Left ventricle myocardium superior (tissue), 1 donor: ENCODE measurements around the gene RAMP3. TPM values are rescaled to one million over a fixed set of nuclear protein-coding genes. Genes with fewer than 3 reads are reported as not detected.
"Not testable (repeated sequence)": the region's sequence is repeated elsewhere in the genome, so short reads cannot be mapped to it uniquely, and the experiment has no call there.

Source experiments
- ATAC-seq: fragments of 200-7000 bp; cut with Tn5 transposase; one replicate; pipeline ENCODE4 v1.9.1; 2020; ENCODE audit warnings: mild to moderate bottlenecking, moderate library complexity
- DNase-seq: peaks from one replicate; pipeline ENCODE4 v3.0.0-alpha.2; 2020
- intact Hi-C: fragments of 100-400 bp; cut with micrococcal nuclease; formaldehyde crosslinking; loops from one replicate; pipeline ENCODE4 v1.11.0; 2022
- total RNA-seq: library from RNA; stranded (reverse); fragmentation: NEBNext Ultra II Directional; extraction: Animal tissue kit (Norgen Biotek cat#: 25700); gene quantifications from one replicate; pipeline ENCODE4 v1.2.1, GENCODE V29; 2021
- donor health status: DM: no; HTN: yes; CAD: no; lungs with severe emphysema.

The RAMP3 gene
- total RNA-seq, 1 donor from 2014 or later = 36.0 TPM

DNA sequence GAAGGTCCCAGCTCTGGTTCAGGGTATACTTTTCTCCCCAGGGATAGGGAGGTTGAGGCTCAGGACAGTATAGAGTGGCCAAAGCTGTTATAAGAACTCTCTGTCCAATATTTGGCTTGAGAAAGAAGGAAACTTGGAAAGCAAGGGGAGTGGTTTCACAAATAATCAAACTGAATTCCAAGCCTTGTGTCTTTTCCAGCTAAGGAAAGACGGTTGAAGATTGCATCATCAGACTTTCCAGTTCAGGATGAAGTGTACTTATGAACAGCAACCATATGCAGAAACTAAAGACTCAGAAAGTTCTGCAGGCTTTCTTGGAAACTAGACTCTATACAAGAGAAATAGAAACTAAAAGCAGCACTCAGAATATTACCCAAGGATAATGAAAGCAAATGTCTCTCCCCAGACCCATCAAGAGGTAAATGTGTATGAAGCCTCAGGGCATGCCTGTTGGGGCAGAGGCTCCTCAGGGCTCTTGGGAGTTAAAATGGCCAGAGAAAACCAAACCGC is 46.4 kb downstream of the RAMP3 start:
- intact Hi-C loops = no loop called here
- DNase-seq (no peak), ATAC-seq (peak; percentile 82)

DNA sequence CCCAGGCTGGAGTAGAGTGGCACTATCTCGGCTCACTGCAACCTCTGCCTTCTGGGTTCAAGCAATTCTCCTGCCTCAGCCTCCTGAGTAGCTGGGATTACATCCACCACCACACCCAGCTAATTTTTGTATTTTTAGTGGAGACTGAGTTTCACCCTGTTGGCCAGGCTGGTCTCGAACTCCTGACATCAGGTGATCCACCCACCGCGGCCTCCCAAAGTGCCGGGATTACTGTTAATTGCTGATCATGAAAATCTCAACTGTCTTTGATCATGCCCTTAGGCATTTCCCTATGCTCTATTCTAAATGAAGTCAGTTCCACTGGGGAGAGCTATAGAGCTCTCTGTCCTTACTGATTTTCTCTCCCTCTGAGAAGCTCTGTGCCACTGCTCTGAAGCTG is 48.7 kb downstream of the RAMP3 start:
- intact Hi-C loops, ATAC-seq, DNase-seq: not testable (repeated sequence)

- ATAC-seq, intact Hi-C loops, DNase-seq: not testable (repeated sequence)
These were observed 52.3 kb downstream of the RAMP3 start for GRCh38 chr7:45209909-45210308.

DNA sequence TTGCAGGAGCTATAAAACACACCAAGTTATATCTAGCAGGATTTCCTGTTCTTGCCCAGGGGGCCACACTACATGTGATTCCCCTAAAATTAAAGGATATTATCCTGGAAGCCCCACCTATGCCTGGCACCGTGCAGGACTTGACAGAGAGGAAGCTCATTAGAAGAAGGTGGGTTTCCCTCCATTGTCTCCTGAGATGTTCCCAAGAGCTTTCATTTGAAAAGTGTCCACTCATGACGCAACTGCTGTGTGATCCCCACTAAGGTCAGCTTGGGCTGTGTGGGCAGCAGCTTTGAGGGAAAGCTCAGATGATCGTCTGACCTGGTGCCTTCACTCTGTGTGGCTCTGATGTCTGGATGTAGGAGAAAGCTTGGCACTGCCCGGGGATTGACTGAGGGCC is 53.5 kb downstream of the RAMP3 start:
- peak; percentile 89 for ATAC-seq
- DNase-seq = no peak
- intact Hi-C loops = no loop called here

DNA sequence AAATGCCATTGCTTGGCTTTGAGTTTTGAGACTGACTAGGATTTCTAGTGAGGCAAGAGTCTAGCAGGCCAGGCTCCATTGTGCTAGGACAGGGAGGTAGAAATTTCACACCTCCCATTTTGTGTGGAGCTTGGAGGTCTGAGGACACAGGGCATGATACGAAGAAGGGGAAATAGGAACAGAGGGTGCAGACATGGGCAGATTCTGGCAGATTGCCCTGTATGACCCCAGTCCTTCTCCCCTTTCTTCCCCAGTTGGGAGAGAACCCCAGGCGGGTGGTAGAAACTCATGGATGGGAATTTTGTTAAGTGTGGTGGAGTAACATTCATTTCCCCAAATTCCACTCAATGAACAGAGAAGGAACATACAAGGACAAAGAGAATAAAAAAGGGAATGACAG is 54.4 kb downstream of the RAMP3 start:
- DNase-seq (no peak), ATAC-seq (no peak)
- intact Hi-C loops = no loop called here

DNA sequence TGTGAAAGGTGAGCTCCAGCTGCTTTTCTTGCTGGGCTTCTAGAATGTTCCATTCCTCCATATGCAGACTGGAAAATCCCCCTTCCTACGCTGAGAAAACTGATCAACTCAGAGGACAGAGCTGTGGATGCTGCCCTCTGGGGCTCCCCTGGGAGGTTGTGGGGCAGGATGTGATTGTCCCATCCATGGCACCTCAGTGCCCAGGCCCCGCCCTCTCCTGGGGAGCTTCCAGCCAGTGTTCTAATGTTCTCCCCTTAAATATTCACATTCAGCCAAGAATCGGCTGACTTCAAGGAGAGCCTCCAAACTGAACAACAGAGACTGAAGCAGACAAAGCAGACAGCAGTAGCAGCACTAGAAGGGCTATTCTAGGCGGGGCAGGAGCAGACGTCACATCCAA is 55.0 kb downstream of the RAMP3 start:
- intact Hi-C loops = no loop called here
- no peak for ATAC-seq

DNA sequence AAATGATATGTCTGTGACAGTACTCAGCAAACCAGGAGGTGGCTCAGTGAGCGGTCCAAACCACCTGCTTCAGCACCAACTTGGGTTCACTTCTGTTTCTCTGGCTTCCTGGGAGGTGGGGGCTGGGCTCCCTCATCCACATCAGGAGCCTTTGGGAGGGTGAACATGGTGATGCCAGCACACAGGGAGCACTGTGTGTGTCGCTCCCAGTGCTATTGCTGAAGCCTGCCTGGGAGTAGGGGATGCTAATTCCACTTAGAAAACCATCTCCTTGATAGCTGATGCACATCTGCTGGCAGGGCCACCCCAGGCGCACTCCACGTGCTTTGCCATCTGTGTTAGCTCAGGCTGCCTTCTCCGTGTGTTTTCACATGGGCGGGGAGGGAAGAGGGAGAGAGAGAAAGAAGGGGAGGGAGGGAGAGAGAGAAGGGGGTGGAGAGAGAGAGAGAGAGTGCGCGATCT is 58.0 kb downstream of the RAMP3 start:
- DNase-seq = no peak
- intact Hi-C loops = no loop called here
- ATAC-seq = no peak

More for the DNA sequence above, 55.0 kb downstream of the RAMP3 start:
- DNase-seq = no peak

GRCh38 chr7:45216181-45216580 is 58.6 kb downstream of the RAMP3 start:
- DNase-seq (no peak), ATAC-seq (no peak)
- intact Hi-C loops = no loop called here

GRCh38 chr7:45216622-45217165 is 59.1 kb downstream of the RAMP3 start:
- ATAC-seq (no peak), DNase-seq (no peak)
- intact Hi-C loops = no loop called here

DNA sequence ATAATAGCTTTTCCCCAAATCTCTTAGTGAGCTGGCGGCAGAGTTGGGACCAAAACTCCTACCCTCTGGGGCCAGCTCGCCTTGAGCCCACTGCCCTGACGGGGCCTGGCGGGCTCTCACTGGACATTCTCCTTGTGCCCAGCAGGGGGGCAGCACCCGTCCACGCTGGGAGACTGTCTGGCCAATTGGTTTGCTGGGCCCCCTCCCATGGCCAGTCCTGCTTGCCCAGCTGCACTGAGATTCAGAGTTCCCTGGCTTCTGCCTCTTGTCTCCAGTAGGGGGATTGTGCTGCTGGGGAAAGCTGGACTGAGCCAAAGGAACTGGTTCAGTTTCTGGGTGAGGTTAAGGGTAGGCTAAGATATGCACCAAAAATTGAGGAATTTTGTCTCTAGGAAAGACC is 59.8 kb downstream of the RAMP3 start:
- DNase-seq (no peak), ATAC-seq (peak; percentile 37)
- intact Hi-C loops = no loop called here

DNA sequence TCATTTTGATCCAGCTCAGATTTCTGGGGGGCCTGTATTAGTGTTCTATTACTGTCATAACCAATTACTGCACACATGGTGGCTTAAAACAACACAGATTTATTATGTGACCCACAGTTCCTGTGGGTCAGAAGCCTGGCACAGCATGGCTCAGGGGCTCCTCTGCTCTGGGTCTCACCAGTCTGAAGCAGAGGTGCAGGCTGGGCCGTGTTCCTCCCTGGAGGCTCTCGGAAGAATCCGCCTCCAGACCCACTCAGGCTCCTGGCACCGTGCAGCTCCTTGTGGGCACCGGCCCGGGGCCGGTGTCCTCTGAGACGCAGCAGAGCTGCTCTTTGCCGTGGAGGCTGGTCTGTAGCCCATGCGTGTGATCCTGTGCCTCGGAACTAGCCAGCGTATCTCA is 61.5 kb downstream of the RAMP3 start:
- no peak for ATAC-seq
- no peak for DNase-seq
- intact Hi-C loops = no loop called here

- ATAC-seq (no peak), DNase-seq (no peak)
- intact Hi-C loops = no loop called here
These were observed 62.3 kb downstream of the RAMP3 start for GRCh38 chr7:45219801-45220435.

DNA sequence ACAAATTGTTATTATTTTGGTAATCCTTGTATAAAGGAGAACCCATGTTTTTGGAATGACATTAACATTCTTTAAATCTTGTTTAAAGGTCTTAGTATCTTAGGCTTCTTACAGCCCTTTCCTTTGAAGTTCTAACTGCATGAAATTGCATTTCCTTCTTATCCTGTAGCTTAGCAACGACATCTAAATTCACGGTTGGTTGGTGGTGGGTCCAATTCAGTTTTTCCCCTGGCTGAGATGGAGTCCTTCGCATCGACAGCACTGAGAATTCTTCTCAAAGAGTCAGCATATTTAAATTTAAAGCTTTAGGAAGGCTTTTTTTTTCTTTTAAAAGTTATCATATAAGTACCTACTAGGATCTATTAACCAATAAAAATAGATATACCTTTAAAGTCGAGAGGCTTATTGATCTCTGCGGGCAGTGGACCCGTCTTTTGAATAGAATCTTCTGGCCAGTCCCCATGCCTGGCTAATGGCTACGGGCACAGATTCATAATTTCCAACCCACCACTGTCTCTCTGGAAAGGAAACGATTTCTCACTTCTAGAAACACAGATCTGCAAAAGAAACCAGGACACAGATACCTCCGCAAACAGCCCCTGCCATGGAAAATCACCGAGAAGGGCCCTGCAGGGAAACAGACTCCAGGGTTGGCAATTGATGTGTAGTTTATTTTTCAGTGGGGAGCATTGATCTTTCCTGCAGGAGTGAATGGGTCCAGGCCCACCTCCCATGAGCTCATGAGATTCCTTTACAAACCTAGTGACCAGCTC is 63.4 kb downstream of the RAMP3 start:
- ATAC-seq (no peak), DNase-seq (no peak)
- intact Hi-C loops = no loop called here

DNA sequence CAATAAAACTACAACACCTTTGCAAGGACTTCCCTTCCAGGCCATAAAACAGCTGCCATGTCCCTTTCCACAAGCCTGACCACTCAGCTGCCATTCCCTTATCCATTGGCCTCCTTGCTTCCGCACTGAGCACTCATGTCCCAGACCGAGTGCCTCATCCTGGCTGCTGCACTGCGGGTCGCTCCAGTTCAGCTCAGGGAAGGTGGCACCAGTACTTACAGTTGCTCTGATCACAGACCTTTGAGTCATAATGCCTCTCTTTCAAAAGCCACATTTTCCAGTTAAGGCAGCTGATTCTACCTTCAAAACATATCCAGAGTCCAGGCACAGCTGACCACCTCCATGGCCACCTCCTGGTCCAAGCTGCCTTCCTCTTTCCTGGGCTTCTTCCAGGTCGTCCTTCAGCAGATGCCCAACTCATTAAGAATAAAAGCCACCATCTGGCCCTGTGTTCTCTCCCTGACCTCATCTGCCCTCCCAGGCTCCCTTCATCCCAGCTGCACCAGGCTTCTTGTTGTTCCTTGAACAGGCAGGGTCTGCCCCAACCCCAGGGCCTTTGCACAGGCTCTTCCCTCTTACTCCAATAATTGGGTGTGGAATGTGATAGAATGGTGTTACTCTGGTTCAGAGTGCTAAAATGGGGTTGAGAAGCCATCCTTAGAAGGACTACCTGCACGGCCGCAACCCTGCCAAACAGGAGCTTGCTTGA is 64.5 kb downstream of the RAMP3 start:
- DNase-seq (no peak), ATAC-seq (no peak)
- intact Hi-C loops = no loop called here

GRCh38 chr7:45223078-45223477 is 65.5 kb downstream of the RAMP3 start:
- no peak for ATAC-seq
- intact Hi-C loops = no loop called here
- no peak for DNase-seq

DNA sequence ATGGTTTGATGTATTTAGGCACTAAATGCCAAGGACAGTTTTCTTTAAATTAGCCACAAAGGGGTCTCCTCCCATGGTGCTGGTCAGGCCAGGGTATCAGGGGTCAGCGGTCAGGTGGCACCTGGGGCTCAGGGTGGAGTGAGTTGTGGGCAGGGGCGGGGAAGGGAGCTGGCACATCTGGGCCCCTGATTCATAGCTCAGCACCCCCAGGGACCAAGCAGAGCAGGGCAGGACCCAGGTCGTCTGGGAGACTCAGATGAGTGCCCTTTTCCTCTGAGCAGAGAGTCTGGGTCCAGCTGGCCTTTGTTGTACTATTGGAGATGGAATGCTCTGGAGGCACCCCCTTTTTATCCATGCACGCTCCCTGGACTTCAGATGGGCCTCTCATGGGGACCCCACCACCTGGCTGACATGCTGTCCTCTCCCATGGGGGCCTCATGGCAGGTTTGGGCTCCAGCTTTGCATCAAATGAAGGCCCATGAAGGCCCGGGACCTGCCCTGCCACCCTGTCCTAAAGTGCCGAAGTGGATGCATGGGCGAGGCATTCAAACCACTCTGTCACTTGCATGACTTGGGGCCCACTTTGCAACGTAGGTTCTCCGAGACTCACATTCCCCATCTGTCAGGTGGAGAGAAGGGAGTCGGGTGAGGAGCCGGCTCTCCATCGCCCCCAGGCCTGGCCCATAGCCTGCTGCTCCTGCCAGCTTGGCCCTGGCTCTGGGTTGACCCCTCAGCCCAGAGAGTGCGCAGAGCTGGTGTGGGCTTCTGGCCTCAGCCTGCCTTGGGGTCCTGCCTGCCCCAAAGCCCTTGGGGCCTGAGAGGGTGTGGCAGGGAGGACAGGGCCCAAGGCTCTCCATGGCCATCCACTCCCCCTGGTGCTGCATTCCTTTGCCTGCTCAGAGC is 66.4 kb downstream of the RAMP3 start:
- intact Hi-C loops = no loop called here
- DNase-seq (no peak), ATAC-seq (no peak)

DNA sequence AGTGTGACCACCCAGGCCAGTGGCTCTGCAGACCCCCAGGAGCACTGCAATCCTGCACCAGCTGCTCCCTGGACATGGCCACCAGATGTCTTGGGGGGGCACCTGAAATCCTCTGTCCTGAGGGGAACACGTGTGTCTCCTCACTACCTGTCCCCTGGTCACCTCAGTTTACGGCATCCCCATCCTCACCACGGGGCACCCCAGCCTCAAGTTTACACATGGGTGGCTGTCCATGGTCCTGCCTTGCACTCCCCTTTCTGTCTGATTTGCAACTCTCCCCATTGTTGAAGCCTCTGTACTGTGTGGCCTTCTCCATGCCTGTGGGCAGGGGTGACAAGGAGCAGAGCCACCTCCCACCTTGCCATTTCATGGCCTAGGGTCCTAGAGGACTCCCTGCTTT is 67.2 kb downstream of the RAMP3 start:
- ATAC-seq (no peak), DNase-seq (no peak)
- intact Hi-C loops = no loop called here

- ATAC-seq = no peak
- intact Hi-C loops = no loop called here
- DNase-seq = no peak
These were observed 67.8 kb downstream of the RAMP3 start for GRCh38 chr7:45225311-45225947.
